ENCODE data around the gene ANKRD42.

Gene ANKRD42

GRCh38 chr11:83158357-83158786 is 35.1 kb upstream of the ANKRD42 start:
- DNase-seq (ENCODE audit: insufficient read length) (no peak), FAIRE-seq (no peak)
- no peak for TF ChIP-seq TAF1 (IDR thresholded peaks at IDR 0.05; ENCODE audit: borderline replicate concordance, low read depth, low read length)
- no peak for TF ChIP-seq POLR2AphosphoS5 (IDR thresholded peaks at IDR 0.05; ENCODE audit: low read depth, low read length)
- TF ChIP-seq POLR2A (IDR thresholded peaks at IDR 0.05; ENCODE audit: low read depth, low read length): no peak

DNA sequence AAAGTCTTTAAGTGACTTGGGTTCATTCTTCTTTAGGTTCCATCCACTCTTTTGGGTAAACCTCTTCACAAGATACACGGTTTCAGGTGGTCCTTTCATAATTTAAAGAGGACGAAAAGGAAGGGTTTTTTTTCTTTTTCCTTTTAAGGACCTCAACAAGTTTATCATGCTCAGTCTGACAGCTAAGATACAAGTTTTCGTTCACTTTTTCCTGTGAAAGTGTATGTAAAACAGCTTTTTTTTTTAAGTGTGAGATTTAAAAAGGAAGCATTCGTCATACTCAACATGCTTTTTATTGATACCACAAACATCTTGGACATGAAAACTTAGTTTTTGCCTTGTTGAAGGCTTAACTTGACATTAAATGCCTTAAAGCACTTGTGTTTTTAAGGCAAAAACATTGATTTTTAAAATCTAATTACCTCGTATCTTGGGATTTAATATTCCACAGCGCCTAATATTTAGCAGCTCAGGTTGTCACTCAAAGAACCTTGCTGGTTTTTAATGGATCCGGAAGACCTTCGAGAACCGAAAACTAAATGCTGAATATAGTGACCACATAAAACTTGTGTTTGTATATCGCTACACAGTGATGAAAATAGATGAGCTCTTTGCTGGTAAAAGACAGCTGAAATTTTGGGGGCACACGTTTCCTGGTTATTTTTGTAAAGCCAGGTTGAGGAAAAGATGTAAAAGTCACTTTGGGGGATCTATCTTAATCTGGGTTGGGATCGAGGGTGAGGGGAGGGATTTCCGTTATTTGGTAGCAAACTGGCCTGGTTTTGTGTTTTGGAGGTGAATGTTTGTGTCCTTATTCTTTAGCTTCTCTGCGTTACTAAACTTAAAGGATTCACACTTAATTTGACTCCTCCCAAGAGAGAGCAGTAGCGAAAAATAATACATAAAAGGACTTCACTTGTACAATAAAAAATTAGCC is 34.3 kb upstream of the ANKRD42 start:
- TF ChIP-seq TAF1 (IDR thresholded peaks at IDR 0.05; ENCODE audit: borderline replicate concordance, low read depth, low read length): no peak
- TF ChIP-seq POLR2AphosphoS5 (IDR thresholded peaks at IDR 0.05; ENCODE audit: low read depth, low read length): no peak
- 0 out of 2 replicates have a peak, but pooled peaks have one; percentile 60 for TF ChIP-seq POLR2A (IDR thresholded peaks at IDR 0.05; ENCODE audit: low read depth, low read length)
- DNase-seq (ENCODE audit: insufficient read length) (no peak), FAIRE-seq (peak; percentile 17)

DNA sequence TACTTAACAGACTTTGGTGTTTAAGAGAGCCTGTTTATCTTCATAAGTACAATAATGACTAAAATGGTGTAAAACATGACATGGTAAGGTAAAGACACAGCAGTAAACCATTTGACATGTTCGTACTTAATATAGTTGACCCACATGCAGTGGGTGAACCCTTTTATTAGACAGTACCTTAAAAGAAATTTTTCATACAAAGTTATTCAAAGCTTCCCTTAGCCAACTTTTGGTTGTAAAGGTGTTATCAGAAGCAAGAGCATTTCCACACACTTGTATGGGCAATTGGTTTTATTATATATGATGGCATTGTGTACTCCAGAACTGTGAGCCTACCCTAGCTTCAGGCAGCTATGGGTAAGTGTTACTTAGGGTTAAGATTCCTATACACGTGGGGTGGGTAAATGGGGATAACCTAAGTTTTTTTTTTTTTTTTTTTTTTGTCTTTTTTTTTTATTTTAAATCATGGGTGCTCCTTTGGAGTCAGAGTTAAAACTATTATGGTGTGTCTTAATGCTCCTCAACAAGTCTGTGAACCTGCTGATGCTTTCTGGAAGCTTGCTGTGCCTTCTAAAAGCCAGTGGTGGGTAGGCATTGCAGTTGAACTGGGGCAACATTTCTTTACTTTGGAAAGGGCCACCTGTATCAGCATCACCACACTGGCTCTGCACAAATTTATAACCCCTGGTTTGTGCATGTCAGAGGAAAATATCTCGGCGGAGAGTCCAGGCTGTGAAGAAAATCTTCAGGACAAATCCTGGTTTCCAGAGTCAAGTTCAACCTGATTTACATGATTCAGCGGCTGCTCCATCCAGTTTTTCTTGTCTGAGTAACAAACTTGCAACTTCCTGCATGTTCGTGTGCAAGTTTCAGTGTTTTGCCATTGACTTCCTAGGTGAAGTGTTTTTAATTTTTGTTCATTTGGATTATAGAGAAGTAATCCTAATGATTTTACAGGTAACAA is 33.3 kb upstream of the ANKRD42 start:
- no peak for FAIRE-seq
- no peak for DNase-seq (ENCODE audit: insufficient read length)
- TF ChIP-seq POLR2A (IDR thresholded peaks at IDR 0.05; ENCODE audit: low read depth, low read length) (peak; percentile 17; the same call in 1 of the 2 replicates), TAF1 (IDR thresholded peaks at IDR 0.05; ENCODE audit: borderline replicate concordance, low read depth, low read length) (no peak), POLR2AphosphoS5 (IDR thresholded peaks at IDR 0.05; ENCODE audit: low read depth, low read length) (peak; percentile 81)

DNA sequence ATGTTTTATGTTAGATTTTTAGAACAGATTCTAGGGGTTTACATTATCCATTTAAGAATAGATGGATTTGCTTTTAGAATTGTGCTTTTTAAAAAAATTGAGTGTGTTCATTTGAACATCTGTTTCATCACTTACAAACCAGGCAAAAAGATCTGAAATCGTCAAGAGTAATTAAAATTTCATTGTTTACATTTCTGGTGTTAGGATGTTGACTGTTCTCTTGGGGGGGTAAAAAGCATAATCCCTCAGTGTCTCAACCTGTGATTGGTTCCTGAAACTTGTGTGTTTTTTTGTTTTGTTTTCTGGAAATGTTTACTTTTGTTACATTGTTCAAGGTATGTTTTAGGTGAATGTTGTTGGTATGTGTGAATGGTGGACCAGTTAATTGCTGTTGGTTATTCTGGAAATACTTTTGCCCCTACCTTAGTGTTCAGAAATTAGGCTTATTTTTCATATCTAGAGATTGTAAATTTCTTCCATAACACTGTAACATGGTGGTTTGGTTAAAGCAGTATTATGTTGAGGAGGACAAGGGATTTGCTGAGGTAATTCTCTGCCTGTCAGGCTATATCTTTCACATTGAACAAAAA is 31.8 kb upstream of the ANKRD42 start:
- TF ChIP-seq POLR2A (IDR thresholded peaks at IDR 0.05; ENCODE audit: low read depth, low read length) (peak; percentile 37), POLR2AphosphoS5 (IDR thresholded peaks at IDR 0.05; ENCODE audit: low read depth, low read length) (no peak), TAF1 (IDR thresholded peaks at IDR 0.05; ENCODE audit: borderline replicate concordance, low read depth, low read length) (no peak)
- DNase-seq (ENCODE audit: insufficient read length): no peak
- FAIRE-seq: peak; percentile 68

DNA sequence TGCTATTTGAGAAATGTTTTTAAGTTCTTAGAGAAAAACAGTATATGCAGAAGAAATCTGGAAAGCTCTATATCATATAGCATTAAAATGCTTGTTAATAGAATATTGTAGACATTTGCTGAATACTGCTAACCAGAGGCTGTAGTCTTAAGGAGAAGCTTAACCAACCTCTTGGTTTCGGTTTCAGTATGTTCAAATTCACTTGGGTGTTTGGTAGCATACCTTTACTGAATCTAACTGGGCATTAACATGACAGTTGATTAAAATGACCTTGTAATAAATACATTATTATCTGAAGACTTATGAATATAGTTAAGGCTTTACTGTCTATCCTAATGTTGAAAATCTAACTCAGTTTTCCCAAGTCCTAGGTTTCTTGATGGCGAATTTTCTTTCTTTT is 31.1 kb upstream of the ANKRD42 start:
- no peak for TF ChIP-seq TAF1 (IDR thresholded peaks at IDR 0.05; ENCODE audit: borderline replicate concordance, low read depth, low read length)
- no peak for DNase-seq (ENCODE audit: insufficient read length)
- FAIRE-seq: peak; percentile 46

- TF ChIP-seq TAF1 (IDR thresholded peaks at IDR 0.05; ENCODE audit: borderline replicate concordance, low read depth, low read length): no peak
- no peak for TF ChIP-seq POLR2AphosphoS5 (IDR thresholded peaks at IDR 0.05; ENCODE audit: low read depth, low read length)
- no peak for TF ChIP-seq POLR2A (IDR thresholded peaks at IDR 0.05; ENCODE audit: low read depth, low read length)
- DNase-seq (ENCODE audit: insufficient read length) (no peak), FAIRE-seq (peak; percentile 81)
Measured at GRCh38 chr11:83166193-83166866, 27.2 kb upstream of the ANKRD42 start.

DNA sequence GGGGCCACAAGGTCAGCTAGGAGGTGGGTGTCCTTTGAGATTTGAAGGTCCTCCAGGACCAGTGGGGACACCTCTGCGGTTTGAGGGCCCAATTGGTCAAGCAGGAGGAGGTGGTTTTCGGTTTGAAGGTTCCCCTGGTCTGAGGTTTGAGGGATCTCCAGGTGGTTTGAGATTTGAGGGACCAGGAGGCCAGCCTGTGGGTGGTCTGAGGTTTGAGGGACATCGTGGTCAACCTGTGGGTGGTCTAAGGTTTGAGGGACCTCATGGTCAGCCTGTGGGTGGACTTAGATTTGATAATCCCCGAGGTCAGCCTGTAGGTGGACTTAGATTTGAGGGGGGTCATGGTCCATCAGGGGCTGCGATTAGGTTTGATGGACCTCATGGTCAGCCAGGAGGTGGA is 24.8 kb upstream of the ANKRD42 start:
- TF ChIP-seq POLR2AphosphoS5 (IDR thresholded peaks at IDR 0.05; ENCODE audit: low read depth, low read length): no peak; the same call in 1 of the 2 replicates
- peak; percentile 43; the same call in 1 of the 2 replicates for TF ChIP-seq POLR2A (IDR thresholded peaks at IDR 0.05; ENCODE audit: low read depth, low read length)
- DNase-seq (ENCODE audit: insufficient read length) (no peak), FAIRE-seq (peak; percentile 30)

- no peak for FAIRE-seq
- TF ChIP-seq POLR2A (IDR thresholded peaks at IDR 0.05; ENCODE audit: low read depth, low read length): no peak
- no peak for TF ChIP-seq POLR2AphosphoS5 (IDR thresholded peaks at IDR 0.05; ENCODE audit: low read depth, low read length)
- no peak for TF ChIP-seq TAF1 (IDR thresholded peaks at IDR 0.05; ENCODE audit: borderline replicate concordance, low read depth, low read length)
- DNase-seq (ENCODE audit: insufficient read length): no peak
Measured at GRCh38 chr11:83170865-83171264, 22.6 kb upstream of the ANKRD42 start.

DNA sequence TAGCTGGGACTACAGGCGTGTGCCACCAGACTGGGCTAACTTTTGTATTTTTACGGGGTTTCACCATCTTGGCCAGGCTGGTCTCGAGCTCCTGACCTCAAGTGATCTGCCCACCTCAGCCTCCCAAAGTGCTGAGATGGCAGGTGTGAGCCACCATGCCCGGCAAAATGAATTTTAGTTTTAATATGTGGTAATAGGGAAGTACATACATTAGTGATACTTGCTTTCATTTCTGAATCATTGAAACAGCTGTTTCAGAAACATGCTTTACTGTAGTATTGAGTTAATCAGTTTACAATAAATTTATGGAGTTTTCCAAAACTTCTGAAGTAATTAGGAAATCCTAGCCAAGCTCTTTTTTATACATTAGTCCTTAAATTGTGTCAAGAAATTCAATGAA is 21.0 kb upstream of the ANKRD42 start:
- peak; percentile 57 for FAIRE-seq

DNA sequence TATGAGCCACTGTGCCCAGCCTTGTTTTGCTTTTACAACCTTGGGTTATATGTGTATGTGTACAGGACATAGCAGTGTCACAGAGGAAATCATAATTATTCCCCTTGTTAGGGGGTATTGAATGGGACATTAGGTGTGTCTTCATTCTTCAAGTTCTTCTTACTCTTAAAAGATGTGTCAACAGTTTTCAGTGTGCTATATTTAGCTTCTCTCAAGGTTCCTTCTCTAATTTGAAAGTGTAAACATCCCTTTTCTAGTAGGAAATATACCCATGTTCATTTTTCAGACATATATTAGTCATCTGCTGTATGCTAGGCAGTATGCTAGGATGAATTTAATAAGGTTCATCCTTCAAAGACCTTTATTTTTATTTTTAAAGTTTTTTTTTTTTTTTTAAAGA is 19.5 kb upstream of the ANKRD42 start:
- FAIRE-seq: peak; percentile 74
- no peak for DNase-seq (ENCODE audit: insufficient read length)
- no peak for TF ChIP-seq TAF1 (IDR thresholded peaks at IDR 0.05; ENCODE audit: borderline replicate concordance, low read depth, low read length)
- TF ChIP-seq POLR2AphosphoS5 (IDR thresholded peaks at IDR 0.05; ENCODE audit: low read depth, low read length): no peak
- no peak for TF ChIP-seq POLR2A (IDR thresholded peaks at IDR 0.05; ENCODE audit: low read depth, low read length)

More for the DNA sequence above, 21.0 kb upstream of the ANKRD42 start:
- no peak for DNase-seq (ENCODE audit: insufficient read length)
- TF ChIP-seq POLR2A (IDR thresholded peaks at IDR 0.05; ENCODE audit: low read depth, low read length) (no peak), POLR2AphosphoS5 (IDR thresholded peaks at IDR 0.05; ENCODE audit: low read depth, low read length) (no peak), TAF1 (IDR thresholded peaks at IDR 0.05; ENCODE audit: borderline replicate concordance, low read depth, low read length) (no peak)

All from GM12892 (cell line).